COLO668 (cell line): ENCODE data around the gene EML1.

ENCODE experiments used
- DNase-seq: peaks from one replicate; lab custom pipeline; 2025; ENCODE audit not compliant: unreplicated experiment; lab: John Stamatoyannopoulos, UW

EML1 gene

DNA sequence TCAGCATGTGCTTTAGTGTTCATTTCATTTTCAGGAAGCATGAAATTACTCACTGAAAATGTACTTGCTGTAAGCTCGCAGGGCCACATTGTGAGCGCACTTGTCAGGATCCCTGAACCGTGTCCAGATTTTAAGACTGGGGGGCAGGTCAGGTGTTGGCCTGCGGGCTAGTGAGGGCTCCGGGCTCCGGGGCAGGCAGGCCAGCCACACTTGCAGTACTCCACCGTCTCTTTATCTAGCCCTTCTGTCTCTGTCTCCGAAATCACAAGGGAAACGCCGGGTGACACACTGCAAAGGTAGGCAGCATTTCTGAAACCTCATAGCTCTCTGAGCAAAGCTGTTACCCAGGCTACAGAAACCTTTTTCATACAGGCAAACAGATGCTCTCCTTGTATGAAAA, 98.7 kb downstream of the EML1 start:
- no peak for DNase-seq

DNA sequence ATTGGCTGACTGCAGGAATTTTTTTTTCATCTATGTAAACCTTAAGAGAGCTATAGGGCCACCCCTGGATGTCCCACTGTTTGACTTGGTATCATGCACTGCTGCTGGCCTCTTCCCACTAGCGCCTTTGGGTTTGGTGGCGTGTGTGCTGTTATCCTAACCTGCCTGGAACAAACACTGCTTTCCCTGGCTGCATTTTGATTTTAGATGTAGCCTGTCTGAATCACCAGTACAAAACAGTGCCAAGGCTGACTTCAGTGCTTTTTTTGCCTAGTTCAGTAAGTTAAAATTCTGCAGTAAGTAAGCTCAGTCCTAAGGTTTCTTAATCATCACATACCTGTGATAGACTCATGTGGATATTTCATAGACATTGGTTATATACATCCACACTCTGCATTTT, 99.2 kb downstream of the EML1 start:
- DNase-seq: no peak

DNA sequence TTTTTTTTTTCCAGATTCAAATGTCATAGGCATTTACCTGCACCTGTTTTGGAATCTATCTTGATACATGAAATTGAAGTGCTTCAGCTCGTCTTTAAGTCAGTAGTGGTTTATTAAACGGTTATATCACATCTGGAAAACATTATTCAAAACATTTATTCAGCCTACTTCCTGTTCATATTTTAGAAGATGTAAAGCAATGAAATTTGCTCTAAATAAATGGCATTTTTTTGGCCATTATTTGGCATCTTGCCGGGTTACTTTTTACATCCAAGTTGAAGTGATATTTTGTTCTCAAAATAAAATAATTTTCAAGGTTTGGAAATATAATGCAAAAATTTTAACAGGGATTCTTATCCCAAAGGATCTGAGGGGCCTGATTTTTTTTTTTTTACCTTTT, 103.1 kb downstream of the EML1 start:
- DNase-seq: no peak

DNA sequence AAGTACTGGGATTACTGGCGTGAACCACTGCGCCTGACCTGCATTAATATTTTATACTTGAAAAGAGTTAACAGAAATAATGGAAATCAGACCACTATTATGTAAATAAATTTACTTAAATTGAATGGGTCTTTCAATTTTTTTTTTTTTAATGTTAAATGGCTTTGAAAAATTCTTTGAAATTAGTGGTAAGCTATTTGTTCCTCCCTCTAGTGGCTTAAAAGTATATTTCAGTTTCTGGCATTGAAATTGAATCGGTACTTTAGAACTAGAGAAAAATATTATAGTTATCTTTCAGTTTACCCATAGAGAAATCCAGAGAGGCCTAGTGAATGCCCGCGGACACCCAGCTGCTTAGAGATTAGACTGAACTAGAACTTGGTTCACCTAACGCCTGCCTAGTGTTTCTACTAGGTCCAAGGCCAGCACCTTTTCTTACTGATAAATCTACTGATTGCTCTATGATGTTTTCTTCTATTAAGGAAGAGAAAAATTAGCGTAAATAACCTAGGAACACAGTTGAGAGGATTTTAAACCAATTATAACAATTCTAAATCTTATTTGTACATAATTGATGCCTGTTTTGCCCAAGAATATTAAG, 106.5 kb downstream of the EML1 start:
- DNase-seq: no peak

DNA sequence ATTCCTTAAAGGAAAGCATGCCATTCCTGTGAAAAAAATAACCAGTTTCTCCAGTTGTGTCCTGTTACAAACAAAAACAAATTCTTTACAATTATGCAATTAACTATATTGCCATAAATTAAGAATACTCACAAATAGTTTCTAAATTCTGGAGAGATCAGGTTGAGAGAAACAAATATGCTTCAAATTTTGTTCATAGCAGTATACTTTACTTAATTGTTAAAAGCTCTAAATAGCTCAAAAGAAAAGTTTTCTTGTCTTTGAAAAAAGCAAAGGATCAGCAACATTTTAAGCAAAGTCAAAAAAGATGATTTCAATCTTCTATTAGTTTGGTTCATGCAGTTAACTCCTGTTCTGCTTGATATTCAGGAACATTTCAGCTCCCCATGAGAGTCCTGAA, 109.7 kb downstream of the EML1 start:
- DNase-seq: no peak

GRCh38 chr14:99904506-99904905, 111.3 kb downstream of the EML1 start:
- DNase-seq: no peak

GRCh38 chr14:99905121-99905520, 111.9 kb downstream of the EML1 start:
- no peak for DNase-seq

DNA sequence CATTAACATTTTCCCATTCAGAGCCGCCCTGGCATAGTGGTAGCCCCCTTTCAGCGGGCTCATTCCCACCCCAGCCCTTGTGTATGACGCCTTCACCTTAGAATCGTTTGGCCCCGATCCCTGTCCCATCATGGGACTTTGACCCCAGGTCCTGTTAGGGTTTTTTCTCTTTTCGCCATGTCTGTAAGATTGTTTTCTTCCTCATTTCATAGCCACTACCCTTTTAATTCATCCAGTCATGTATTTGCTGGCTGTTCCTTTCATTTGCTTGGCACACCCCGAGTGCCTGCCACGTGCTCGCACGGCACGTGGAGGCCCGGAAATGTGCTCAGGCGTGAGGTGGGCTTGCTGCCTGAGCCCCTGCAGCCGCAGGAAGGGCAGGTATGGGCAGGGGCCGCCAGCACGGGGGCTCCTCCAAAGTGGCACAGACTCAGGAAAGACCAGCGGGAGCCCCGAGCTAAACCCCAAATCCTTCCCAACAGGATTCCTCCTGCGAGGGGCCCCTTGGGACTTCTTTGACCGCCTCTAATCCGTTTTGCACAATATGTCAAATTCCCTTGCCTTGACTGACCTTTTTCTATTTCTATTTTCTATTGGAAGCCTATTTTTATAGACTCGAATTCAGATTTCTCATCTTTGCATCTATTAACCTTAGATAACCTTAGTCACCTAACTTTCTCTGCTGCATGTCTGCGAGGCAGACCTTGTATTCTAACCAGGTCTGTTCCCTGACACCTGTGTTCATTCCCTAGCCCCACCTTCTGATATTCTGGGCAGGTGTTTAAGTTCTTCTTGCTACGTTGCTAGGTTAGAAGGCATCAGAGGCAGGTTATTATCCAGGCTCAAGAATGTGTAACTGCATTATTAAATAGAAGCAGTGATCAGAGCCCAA, 114.8 kb downstream of the EML1 start:
- DNase-seq: no peak

DNA sequence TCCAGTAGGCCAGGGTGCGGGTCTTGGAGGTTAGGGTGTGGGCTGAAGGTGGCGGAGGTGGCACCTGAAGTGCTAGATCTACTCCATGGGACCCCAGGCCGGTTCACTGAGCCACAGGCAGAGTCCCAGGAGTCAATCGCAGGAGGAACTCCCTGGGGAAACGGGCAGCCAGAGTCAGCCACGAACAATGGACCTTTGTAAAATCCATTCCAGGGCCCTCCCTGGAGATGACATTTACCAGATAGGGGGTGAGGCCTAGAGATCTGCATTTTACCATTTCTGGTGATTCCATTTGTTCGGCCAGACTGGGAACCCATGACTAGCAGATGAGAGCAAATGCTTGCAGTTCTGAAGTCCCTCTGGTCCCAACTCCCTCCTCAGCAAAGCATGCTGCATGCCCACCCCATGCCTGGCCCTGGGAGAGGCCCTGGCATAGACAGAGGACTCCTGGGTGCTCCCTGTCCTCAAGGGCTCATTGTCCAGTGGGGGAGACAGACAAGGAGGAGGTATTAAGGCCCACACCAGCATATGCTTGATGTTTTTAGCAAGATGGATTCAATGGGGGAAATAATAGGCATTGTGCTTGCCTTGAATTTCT, 115.5 kb downstream of the EML1 start:
- DNase-seq: no peak

GRCh38 chr14:99909513-99910064, 116.4 kb downstream of the EML1 start:
- DNase-seq: no peak

DNA sequence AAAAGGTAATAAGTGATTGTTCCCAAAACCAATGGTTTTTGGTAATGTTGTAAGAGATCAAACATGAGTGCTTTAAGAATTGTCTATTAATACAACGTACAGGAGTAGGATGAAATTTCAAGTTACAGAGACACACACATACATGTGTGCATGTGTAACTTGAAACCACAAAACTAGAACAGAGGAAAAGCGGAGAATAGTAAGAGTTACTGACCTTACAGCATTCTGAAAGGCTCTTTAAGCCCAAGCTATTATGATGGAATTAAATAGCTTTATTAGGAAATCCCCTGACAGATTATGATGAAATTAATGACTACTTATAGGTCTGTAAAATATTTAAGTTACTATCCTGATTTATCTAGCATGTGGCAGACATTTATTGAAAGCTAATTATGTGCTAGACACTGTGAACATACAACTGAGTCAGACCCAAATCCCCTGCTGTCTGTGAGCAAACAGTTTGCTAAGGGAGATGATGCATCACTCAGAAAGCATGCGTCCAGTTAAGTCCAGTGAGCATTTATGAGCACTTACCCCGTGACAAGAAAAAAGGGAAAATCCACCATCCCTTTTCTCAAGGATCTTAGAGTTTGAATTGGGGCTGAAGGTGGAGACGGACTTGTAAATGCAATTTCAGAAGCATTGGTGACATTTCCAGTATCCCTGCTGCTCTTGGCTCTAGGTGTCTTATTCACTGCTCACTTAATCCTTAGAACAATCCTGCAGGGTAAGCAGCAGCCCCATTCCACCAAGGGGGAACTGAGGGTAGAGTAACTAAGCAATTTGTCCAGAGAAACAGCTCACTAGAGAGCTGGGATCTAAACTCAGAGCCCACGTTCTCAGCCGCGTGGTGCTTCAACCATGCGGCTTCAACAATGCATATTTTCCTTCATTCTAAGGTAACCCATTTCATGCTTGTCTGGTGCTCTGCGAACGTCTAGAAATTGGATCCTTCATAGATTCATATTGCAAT, 117.4 kb downstream of the EML1 start:
- no peak for DNase-seq

DNA sequence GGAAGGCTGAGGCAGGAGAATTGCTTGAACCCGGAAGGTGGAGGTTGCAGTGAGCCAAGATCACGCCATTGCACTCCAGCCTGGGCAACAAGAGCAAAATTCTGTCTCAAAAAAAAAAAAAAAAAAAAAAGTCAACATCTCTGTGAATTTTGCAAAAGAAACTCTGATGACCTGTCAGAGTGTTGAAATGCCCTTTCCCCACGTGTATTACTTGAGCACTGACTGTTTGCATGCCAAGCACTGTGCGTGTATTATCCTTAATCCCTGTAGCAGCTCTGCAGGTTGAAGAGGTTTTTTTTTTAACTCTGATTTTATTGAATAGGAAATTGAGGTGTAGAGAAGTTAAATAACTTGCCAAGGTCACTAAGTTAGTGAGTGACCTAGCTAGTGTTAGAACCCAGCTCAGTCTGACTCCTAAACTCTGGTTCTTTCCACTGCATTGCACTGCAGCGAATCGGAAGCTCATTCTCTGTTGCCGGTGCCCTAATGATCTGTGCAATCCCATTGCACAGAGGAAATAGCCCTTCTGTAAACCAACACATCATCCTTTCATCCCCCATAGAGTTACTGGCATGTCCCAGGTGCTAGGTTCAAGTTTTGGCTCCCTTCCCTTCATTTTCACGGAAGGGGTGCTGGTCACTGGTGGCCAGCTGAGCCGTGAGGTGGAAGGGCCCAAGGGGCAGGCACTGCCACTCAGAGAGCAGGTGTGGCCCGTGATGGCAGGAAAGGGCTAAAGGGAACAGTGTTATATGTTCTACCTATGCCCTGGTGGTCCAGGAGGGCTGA, 122.3 kb downstream of the EML1 start:
- DNase-seq: no peak

DNA sequence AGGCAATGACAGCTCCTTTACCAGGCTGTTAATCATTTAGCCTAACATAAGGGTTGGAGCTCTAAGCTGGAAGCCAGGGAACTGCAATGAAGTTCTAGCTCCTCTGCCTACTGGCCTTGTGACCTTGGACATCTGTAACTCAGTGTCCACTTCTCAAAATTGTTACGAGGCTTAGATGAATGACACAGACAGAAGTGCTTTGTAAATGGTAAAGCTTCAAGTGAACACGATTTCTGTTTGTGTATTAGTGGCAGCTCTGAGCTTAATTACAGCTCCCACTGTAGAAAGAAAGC, 122.8 kb downstream of the EML1 start:
- DNase-seq: no peak

DNA sequence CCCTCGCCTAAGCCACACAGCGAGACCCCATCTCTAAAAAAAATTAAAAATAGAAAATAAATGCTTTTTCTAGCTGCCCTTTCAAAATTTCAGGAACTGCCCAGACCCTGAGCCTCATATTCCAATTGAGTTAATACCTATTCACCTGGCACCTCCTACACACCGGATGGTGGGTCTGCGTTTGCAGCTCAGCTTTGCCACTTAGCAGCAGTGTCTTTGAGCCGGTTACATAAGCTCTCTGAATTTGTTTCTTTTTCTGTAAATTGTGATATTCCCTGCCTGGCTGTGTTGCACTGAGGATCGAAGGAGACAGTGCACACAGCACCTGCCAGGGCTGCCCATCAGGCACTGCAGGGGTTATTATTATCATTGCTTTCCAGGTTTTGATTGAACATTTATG, 125.6 kb downstream of the EML1 start:
- DNase-seq: no peak

DNA sequence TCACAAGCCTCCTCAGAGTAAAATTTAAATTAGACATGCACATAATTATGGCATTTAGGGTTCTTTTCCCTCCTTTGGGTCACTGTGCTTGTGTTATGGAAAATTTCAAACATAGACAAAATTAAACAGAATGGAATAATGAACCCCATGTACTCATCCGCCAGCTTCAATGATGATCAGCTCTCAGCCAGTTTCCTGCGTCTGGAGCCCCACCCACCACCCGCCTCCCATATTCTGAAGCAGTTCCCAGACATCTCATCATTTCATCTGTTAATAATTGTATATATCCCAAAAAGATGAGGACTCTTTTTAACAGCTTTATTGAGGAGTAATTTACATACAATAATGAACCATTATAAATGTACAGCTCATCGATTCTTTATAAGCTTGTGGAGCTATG, 128.2 kb downstream of the EML1 start:
- no peak for DNase-seq

DNA sequence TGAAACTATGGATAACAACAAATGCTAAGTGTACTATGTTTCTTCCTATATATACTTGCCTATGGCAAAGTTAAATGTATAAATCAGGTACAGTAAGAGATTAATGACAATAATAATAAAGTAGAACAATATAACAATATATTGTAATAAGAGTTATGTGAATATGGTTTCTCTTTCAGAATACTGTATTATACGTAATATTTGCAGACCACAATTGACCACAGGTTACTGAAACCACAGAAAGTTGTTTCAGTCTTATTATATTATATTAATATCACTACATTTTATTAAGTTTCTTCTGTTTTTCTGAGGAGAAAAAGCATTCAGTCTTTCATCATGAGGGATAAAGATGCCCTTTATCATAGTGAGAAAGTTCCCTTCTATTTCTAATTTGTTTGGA, 131.2 kb downstream of the EML1 start:
- DNase-seq: no peak

DNA sequence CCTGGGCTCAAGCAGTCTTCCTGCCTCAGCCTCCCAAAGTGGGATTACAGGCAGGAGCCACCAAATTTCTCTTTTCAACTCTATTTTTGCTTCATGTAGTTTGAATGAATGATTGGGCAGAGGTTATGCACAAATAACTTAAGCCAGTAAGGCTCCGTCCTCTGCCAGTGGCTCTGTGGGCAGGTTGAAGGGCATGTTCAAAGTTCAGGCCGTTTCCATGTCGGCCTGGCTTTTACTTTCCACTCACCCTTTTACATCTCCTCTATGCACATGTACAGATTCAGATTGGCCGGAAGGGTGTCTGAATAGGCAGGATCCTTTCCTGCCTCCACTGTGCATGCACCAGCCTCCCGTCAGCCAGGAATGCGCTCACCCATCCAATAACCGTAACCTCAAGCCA, 132.3 kb downstream of the EML1 start:
- no peak for DNase-seq

GRCh38 chr14:99928963-99929362, 135.8 kb downstream of the EML1 start:
- no peak for DNase-seq

DNA sequence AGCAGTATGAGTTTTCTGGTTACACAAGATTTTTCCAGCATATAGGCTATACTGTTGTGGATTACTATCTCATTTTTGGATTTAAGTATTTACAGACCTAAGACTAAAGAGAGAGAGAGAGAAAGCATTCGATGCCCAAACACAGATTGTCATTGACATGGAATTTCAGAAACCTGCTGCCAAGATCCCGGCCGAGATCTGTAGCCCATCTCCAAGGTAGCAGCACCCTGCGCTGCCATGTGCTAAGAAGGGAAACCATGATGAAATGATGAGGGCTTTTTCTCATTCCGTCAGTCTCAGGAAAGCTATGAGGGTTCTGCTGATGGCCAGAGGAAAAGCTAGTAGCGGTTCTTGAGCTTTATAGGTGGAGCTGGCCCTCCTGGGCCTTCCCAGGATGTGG, 136.4 kb downstream of the EML1 start:
- DNase-seq: no peak
